Fibroblast of pulmonary artery (primary cell): ENCODE measurements around the gene FAM168A.

ENCODE experiments used
- DNase-seq: peaks from one replicate; pipeline ENCODE4 v3.0.0-alpha.2; 2010; ENCODE audit warnings: low read depth
- H3K4me3 ChIP-seq: replicated peaks from 2 replicates; pipeline ENCODE4 v1.5.1; 2011; ENCODE audit warnings: low read depth, mild to moderate bottlenecking, control low read depth, low read length, moderate library complexity
- TF ChIP-seq, protein P1 (sequence below): IDR thresholded peaks from 2 replicates; pipeline ENCODE4 v1.5.1; 2011; ENCODE audit warnings: mild to moderate bottlenecking, control low read depth, low read length, inconsistent platforms; ENCODE audit errors: missing control alignments

Gene FAM168A

DNA sequence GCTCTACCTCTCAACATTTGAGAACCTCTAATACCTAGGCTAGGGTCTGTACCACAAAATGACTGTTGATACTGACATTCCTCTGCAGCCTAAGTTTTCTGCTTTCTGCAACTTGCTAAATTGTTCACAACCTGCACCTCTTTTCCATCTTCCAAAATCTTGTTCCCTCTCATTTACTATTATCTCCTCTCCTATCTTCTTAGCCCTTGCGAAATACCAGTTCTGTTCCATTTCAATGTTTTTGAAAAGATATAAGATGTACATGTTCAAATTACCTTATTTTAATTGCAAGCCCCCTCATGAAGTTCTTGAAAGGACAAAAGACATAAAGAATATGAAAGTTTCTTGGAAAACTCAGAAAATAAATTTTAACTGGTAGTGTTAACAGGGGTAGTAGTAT lies 72.3 kb downstream of the FAM168A start:
- no peak overlapping the region for H3K4me3 ChIP-seq
- no peak for DNase-seq
- TF ChIP-seq, protein P1, sequence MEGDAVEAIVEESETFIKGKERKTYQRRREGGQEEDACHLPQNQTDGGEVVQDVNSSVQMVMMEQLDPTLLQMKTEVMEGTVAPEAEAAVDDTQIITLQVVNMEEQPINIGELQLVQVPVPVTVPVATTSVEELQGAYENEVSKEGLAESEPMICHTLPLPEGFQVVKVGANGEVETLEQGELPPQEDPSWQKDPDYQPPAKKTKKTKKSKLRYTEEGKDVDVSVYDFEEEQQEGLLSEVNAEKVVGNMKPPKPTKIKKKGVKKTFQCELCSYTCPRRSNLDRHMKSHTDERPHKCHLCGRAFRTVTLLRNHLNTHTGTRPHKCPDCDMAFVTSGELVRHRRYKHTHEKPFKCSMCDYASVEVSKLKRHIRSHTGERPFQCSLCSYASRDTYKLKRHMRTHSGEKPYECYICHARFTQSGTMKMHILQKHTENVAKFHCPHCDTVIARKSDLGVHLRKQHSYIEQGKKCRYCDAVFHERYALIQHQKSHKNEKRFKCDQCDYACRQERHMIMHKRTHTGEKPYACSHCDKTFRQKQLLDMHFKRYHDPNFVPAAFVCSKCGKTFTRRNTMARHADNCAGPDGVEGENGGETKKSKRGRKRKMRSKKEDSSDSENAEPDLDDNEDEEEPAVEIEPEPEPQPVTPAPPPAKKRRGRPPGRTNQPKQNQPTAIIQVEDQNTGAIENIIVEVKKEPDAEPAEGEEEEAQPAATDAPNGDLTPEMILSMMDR: no peak

DNA sequence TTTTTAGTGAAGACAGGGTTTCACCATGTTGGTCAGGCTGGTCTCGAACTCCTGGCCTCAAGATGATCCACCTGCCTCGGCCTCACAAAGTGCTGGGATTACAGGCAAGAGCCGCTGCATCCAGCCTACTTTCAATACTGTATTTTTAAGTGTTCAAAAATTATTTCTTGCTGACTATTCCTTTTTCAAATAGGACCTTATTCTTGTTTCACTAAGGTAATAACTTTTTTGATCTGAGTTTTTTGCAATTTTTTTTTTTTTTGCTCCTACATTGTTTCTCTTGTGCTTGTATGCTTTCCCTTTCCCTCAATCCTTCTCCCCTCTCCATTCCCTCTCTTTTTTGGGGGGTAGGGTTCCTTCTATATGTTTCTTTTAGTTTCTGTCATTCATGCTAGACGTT lies 73.1 kb downstream of the FAM168A start:
- no peak overlapping the region for H3K4me3 ChIP-seq
- TF ChIP-seq, protein P1: no peak
- DNase-seq: no peak

DNA sequence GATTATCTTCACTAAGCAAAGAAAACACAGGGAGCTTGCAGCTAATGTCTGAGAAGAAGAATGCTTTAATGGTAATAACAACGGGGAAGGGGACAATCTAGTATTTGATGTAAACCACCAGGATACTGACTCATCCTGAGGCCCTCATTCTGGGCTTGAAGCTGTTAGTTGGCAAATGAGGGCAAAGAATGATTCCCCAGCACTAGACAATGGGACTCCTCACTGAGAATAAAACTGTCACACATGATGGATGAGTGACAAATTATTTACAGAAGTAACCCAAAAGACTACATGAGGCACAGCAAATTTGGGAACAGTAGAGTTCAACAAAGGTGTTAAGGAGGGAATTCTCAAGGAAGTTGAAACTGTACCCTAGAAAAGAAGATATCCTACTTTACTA lies 76.3 kb downstream of the FAM168A start:
- TF ChIP-seq, protein P1: no peak
- peak; percentile 34 for DNase-seq
- H3K4me3 ChIP-seq: no peak overlapping the region

DNA sequence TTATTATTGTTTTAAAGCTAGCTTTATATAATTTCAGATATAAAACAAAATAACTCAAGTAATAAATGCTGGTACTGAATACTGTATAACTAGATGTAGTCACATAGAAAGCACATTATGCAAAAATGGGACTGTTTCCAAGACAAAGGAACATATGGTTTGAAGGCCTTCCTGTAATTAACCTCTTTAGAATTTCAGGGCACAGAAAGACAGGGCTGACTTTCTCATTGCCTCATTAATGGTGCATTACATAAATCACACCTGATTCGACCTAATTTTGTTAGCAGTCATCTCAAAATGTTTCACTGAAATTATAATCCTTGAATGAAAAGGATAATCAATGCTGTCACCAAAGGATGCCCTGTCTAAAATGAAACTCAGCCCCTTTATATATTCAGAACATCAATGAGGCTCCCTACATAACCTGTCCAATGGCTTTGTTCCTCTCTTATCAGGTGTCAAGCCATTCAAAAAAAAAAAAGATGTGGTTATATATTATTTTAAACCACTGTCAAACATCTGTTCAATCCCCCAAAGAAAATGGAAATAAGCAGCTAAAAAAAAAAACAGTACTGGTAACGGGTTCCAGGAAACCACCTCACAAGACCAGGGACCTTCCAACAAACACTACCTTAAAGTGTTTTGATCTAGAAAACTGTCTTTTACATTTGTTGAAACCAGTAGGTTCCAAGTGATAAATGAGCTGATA lies 77.4 kb downstream of the FAM168A start:
- no peak overlapping the region for H3K4me3 ChIP-seq
- no peak for DNase-seq

DNA sequence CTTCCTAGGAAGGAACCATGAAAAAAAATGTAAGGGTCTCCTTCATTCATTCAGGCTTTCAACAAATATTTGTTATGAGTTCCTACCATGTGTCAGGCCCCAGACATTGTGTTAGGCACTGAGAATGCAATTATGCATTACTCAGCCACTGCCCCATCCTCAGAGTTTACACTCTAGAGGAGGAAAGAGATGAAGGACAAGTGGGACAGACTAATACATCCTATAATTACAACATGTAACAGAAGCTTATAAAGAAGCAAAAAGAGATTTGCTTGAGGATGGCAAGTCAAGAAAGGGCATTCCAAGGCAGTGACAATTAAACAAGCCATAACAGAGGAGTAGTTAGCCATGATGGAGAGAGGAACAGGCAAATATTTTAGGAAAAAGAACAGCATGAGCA lies 78.6 kb downstream of the FAM168A start:
- TF ChIP-seq, protein P1: no peak
- no peak overlapping the region for H3K4me3 ChIP-seq
- DNase-seq: no peak

More for the DNA sequence above, 77.4 kb downstream of the FAM168A start:
- TF ChIP-seq, protein P1: no peak

DNA sequence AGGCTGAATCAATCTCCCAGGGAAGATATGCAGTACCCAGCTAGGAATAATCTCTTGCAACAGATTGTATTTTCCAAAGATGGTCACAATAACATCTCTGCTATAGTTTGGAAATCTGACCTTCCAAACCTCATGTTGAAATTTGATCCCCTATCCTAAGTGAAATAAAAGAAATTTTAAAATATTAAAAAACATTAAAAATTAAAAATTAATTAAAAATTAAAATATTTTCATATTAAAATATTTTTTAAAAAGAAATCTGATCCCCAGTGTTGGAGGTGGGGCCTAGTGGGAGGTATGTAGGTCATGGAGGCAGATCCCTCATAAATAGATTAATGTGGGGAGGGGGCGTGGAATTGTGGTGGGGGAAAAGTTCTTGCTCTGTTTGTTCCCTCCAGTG lies 79.7 kb downstream of the FAM168A start:
- no peak for DNase-seq
- TF ChIP-seq, protein P1: no peak
- no peak overlapping the region for H3K4me3 ChIP-seq

DNA sequence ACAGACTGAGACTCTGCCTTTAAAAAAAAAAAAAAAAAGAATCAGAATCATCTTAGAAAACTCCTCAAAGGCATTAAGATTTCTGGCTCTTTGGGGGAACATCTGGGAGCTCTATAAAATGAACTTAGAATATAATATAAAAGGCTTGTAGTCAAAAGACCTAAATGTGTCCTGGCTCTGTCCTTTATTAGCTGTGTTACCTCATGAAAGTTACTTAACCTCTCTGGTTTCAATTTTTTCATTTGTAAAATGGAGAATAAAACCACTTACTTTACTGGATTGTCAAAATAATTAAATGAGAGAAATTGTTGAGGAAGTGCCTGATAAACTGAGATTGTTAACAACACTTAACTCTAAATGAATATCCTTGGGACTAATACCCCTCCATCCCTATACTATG lies 81.8 kb downstream of the FAM168A start:
- no peak overlapping the region for H3K4me3 ChIP-seq
- no peak for DNase-seq
- TF ChIP-seq, protein P1: no peak
